GM18507 (cell line): Measurements from ENCODE around the gene AIRE.
"Not testable (repeated sequence)": the region's sequence is repeated elsewhere in the genome, so short reads cannot be mapped to it uniquely, and the experiment has no call there.

Source experiments
- DNase-seq: peaks from one replicate; pipeline ENCODE4 v3.0.0; 2011; ENCODE audit warnings: low read depth; ENCODE audit not compliant: insufficient read length; ENCODE audit errors: extremely low spot score
- FAIRE-seq: peaks from 2 replicates; lab custom pipeline; 2011; peaks lifted over from hg19 to GRCh38; lab: Jason Lieb, UNC

The AIRE gene

GRCh38 chr21:44263768-44264167, 21.9 kb upstream of the AIRE start:
- DNase-seq (no peak), FAIRE-seq (no peak)

GRCh38 chr21:44265734-44266270, 19.9 kb upstream of the AIRE start:
- no peak for FAIRE-seq
- DNase-seq: no peak

GRCh38 chr21:44267655-44268142, 18.0 kb upstream of the AIRE start:
- DNase-seq (no peak), FAIRE-seq (no peak)

- DNase-seq (no peak), FAIRE-seq (no peak)
These were observed 16.6 kb upstream of the AIRE start for GRCh38 chr21:44269090-44269489.

- FAIRE-seq (no peak), DNase-seq (no peak)
These were observed 14.0 kb upstream of the AIRE start for GRCh38 chr21:44271558-44272283.

- DNase-seq: no peak
- FAIRE-seq: no peak
These were observed 13.3 kb upstream of the AIRE start for GRCh38 chr21:44272284-44272858.

GRCh38 chr21:44273046-44273445, 12.6 kb upstream of the AIRE start:
- no peak for DNase-seq
- FAIRE-seq: no peak

- FAIRE-seq: no peak
- no peak for DNase-seq
These were observed 10.6 kb upstream of the AIRE start for GRCh38 chr21:44275041-44275440.

GRCh38 chr21:44279354-44280260, 6.1 kb upstream of the AIRE start:
- DNase-seq: no peak
- FAIRE-seq: no peak

- DNase-seq (no peak), FAIRE-seq (no peak)
These were observed 3.9 kb upstream of the AIRE start for GRCh38 chr21:44281801-44282200.

- DNase-seq: no peak
- no peak for FAIRE-seq
These were observed 3.3 kb upstream of the AIRE start for GRCh38 chr21:44282370-44282769.

- not testable (repeated sequence) for DNase-seq, FAIRE-seq
These were observed 2.4 kb upstream of the AIRE start for GRCh38 chr21:44283211-44283785.

- DNase-seq (no peak), FAIRE-seq (no peak)
These were observed 1.7 kb upstream of the AIRE start for GRCh38 chr21:44283948-44284347.

GRCh38 chr21:44286086-44286715, 525 bp downstream of the AIRE start:
- no peak for FAIRE-seq
- no peak for DNase-seq

- DNase-seq (no peak), FAIRE-seq (no peak)
These were observed 1.3 kb downstream of the AIRE start for GRCh38 chr21:44286716-44287632.

- FAIRE-seq: no peak
These were observed 2.8 kb downstream of the AIRE start for GRCh38 chr21:44288251-44289110.

GRCh38 chr21:44289381-44290010, 3.8 kb downstream of the AIRE start:
- no peak for FAIRE-seq
- no peak for DNase-seq

More at GRCh38 chr21:44288251-44289110, 2.8 kb downstream of the AIRE start:
- DNase-seq: no peak
